ENCODE measurements around the gene CCDC158.

CCDC158 gene

GRCh38 chr4:76276813-76277212 is 144.1 kb downstream of the CCDC158 start:
- no peak for DNase-seq
- Histone ChIP-seq H3K4me1 (no peaks in the 10 kb centered on the region), H3K27ac (no peak overlapping the region), H3K4me3 (no peak overlapping the region), H3K36me3 (no peaks in the 10 kb centered on the region), H3K9me3 (no peaks in the 10 kb centered on the region), H3K27me3 (no peaks in the 10 kb centered on the region)
- no peak for TF ChIP-seq CTCF (IDR thresholded peaks at IDR 0.05)
- intact Hi-C loops (cut with DNase I; ENCODE audit: low total_unique reads) = no loop called here

GRCh38 chr4:76275486-76276124 is 145.3 kb downstream of the CCDC158 start:
- H3K9me3 ChIP-seq = no peaks in the 10 kb centered on the region
- TF ChIP-seq CTCF (IDR thresholded peaks at IDR 0.05) = no peak

DNA sequence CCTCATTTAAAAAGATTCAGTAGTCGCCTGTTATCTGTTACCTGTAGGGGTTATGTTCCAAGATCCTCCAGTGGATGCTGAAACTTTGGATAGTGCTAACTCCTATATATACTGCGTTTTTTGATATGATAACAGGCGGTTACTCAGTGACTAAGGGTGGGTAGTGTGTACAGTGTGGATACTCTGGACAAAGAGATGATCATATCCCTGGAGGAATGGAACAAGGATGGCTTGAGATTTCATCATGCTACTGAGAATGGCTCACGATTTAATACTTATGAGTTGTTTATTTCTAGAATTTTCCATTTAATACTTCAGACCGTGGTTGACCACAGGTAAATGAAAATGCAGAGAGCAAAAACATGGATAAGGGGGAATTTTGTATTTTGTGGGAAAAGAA is 147.9 kb downstream of the CCDC158 start:
- no peaks in the 10 kb centered on the region for H3K9me3 ChIP-seq
- H3K36me3 ChIP-seq = no peaks in the 10 kb centered on the region
- no peak for TF ChIP-seq CTCF (IDR thresholded peaks at IDR 0.05)
- intact Hi-C loops (cut with DNase I; ENCODE audit: low total_unique reads) = no loop called here
- H3K27ac ChIP-seq = no peak overlapping the region
- no peak overlapping the region for H3K4me3 ChIP-seq
- DNase-seq = no peak
- H3K27me3 ChIP-seq = no peaks in the 10 kb centered on the region
- H3K4me1 ChIP-seq = no peaks in the 10 kb centered on the region

More at GRCh38 chr4:76275486-76276124, 145.3 kb downstream of the CCDC158 start:
- no peak for DNase-seq
- no peaks in the 10 kb centered on the region for H3K27me3 ChIP-seq
- no peak overlapping the region for H3K4me3 ChIP-seq
- intact Hi-C loops (cut with DNase I; ENCODE audit: low total_unique reads) = no loop called here
- H3K36me3 ChIP-seq = no peaks in the 10 kb centered on the region
- H3K27ac ChIP-seq = no peak overlapping the region
- no peaks in the 10 kb centered on the region for H3K4me1 ChIP-seq

DNA sequence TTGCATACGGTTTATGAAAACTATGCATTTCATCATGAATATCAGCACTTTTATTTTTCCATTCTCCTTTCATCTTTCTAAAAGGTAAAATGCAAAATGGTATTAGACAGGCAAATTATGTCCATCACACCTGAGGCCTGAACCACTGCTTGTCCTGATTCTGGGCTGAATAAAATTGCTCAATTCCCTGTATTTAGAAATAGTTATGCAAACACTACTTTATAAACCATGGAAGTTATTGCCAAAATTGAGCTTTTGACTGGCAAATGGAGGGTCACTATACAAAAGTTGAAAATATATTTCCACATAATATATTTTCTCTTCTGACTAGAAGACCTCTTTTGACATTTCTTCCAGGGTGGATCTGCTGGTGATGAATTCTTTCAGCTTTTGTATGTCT is 148.4 kb downstream of the CCDC158 start:
- Histone ChIP-seq H3K9me3 (no peaks in the 10 kb centered on the region), H3K27ac (no peak overlapping the region), H3K36me3 (no peaks in the 10 kb centered on the region), H3K4me3 (no peak overlapping the region), H3K27me3 (no peaks in the 10 kb centered on the region), H3K4me1 (no peaks in the 10 kb centered on the region)
- DNase-seq = no peak
- no peak for TF ChIP-seq CTCF (IDR thresholded peaks at IDR 0.05)
- intact Hi-C loops (cut with DNase I; ENCODE audit: low total_unique reads) = no loop called here

GRCh38 chr4:76272073-76272472 is 148.9 kb downstream of the CCDC158 start:
- H3K4me1 ChIP-seq = no peaks in the 10 kb centered on the region
- TF ChIP-seq CTCF (IDR thresholded peaks at IDR 0.05) = no peak
- H3K4me3 ChIP-seq = no peak overlapping the region
- no peak overlapping the region for H3K27ac ChIP-seq
- H3K36me3 ChIP-seq = no peaks in the 10 kb centered on the region
- intact Hi-C loops (cut with DNase I; ENCODE audit: low total_unique reads) = no loop called here
- no peaks in the 10 kb centered on the region for H3K27me3 ChIP-seq
- no peaks in the 10 kb centered on the region for H3K9me3 ChIP-seq
- no peak for DNase-seq

DNA sequence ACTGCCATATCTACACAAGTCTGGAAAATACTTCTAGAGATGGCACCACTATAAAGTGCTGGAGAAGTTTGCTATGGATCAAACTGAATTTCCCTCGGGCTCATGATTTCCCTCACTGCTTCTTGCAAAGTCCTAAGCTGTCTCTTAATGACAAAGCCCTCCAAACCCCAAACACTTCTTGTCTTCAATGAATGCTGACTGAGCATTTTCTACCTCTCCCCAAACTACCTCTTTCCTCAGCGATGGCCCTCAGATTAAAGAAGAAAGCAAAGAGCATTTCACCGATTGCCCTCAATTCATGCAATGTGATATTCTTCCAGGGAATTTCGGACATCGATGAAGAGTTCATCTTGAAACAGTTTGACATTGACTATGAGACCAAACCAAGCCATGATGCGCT is 149.7 kb downstream of the CCDC158 start:
- H3K27ac ChIP-seq = no peak overlapping the region
- H3K4me1 ChIP-seq = no peaks in the 10 kb centered on the region

More for the DNA sequence above, 149.7 kb downstream of the CCDC158 start:
- intact Hi-C loops (cut with DNase I; ENCODE audit: low total_unique reads) = no loop called here
- no peak for DNase-seq
- Histone ChIP-seq H3K9me3 (no peaks in the 10 kb centered on the region), H3K36me3 (no peaks in the 10 kb centered on the region), H3K4me3 (no peak overlapping the region), H3K27me3 (no peaks in the 10 kb centered on the region)
- no peak for TF ChIP-seq CTCF (IDR thresholded peaks at IDR 0.05)
